T-helper 2 cell (primary cell): ENCODE data around the gene P2RY1.
A peak's percentile ranks its signal among the peaks of the same experiment; 100 is the strongest.

Source experiments
- DNase-seq, 5 experiments: peaks; one replicate each; pipeline versions ENCODE4 v3.0.0 to v3.0.0-alpha.2; 2012 to 2022
- total RNA-seq, 2 donors: gene quantifications; one replicate each; lab custom pipeline; 2026; lab: John Stamatoyannopoulos, UW

P2RY1 gene
- 0.31 to 0.74 reads per million in 2 donors for total RNA-seq

- DNase-seq, result peak in 1 of 5 experiments; percentile 48
These were observed at the start of gene P2RY1 for GRCh38 chr3:152834776-152835600. TSS of gene P2RY1 (plus strand) at chr3:152835131. CDS start at chr3:152835783, 652 bp downstream.

GRCh38 chr3:152786977-152787681, 47.8 kb upstream of the P2RY1 start:
- DNase-seq, result no peak

- DNase-seq, result no peak
These were observed 44.1 kb upstream of the P2RY1 start for GRCh38 chr3:152790651-152791387.

GRCh38 chr3:152793969-152794368, 41.0 kb upstream of the P2RY1 start:
- DNase-seq, result no peak

- DNase-seq, result peak in 1 of 5 experiments; percentile 18
These were observed 37.0 kb upstream of the P2RY1 start for GRCh38 chr3:152797751-152798432.

- no peak for DNase-seq
These were observed 22.8 kb upstream of the P2RY1 start for GRCh38 chr3:152811974-152812760.

- DNase-seq, result no peak
These were observed 17.5 kb upstream of the P2RY1 start for GRCh38 chr3:152817400-152817799.

GRCh38 chr3:152818027-152818426, 16.9 kb upstream of the P2RY1 start:
- DNase-seq, result no peak

GRCh38 chr3:152823173-152823572, 11.8 kb upstream of the P2RY1 start:
- no peak for DNase-seq

GRCh38 chr3:152823781-152824180, 11.2 kb upstream of the P2RY1 start:
- DNase-seq, result no peak

GRCh38 chr3:152825566-152825965, 9.4 kb upstream of the P2RY1 start:
- no peak for DNase-seq

GRCh38 chr3:152826476-152826875, 8.5 kb upstream of the P2RY1 start:
- no peak for DNase-seq

- DNase-seq, result no peak
These were observed 7.6 kb upstream of the P2RY1 start for GRCh38 chr3:152827313-152827712.

- DNase-seq, result no peak
These were observed 6.7 kb upstream of the P2RY1 start for GRCh38 chr3:152828075-152828840.

GRCh38 chr3:152830245-152830644, 4.7 kb upstream of the P2RY1 start:
- no peak for DNase-seq

GRCh38 chr3:152832046-152832445, 2.9 kb upstream of the P2RY1 start:
- no peak for DNase-seq

- DNase-seq, result no peak
These were observed 1.8 kb upstream of the P2RY1 start for GRCh38 chr3:152833089-152833488.

- no peak for DNase-seq
These were observed 648 bp upstream of the P2RY1 start for GRCh38 chr3:152834191-152834775.

GRCh38 chr3:152835601-152836102, 721 bp downstream of the P2RY1 start:
- DNase-seq, result no peak

- no peak for DNase-seq
These were observed 1.3 kb downstream of the P2RY1 start for GRCh38 chr3:152836269-152836668.
